K562 (cell line): Measurements from ENCODE around the gene MET. TPM values are rescaled to one million over a fixed set of nuclear protein-coding genes. Genes with fewer than 3 reads are reported as not detected.

Experiments used
- ATAC-seq: fragments of 200-7000 bp; cut with Tn5 transposase; 3 replicates; pipeline ENCODE4 v1.9.1; 2020; ENCODE audit warnings: moderate library complexity
- BruUV-seq: library from RNA; stranded (reverse); fragments of 400-500 nt; replicated peaks from 2 replicates; lab custom pipeline; 2021; lab: Mats Ljungman, UMichigan
- CTCF ChIA-PET: fragments of 300-600 bp; formaldehyde crosslinking; extraction: SDS; loops from one replicate; lab custom pipeline; 2021; ENCODE audit warnings: low intra/inter-chr PET ratio; lab: Yijun Ruan, JAX
- POLR2A ChIA-PET: fragments of 300-600, 350-650 bp; sonication (Branson Sonifier 250); formaldehyde crosslinking; extraction: SDS; loops from one replicate; lab custom pipeline; 2021; ENCODE audit warnings: antibody characterized with exemption, inconsistent platforms; lab: Yijun Ruan, JAX
- DNase-seq, 4 experiments: peaks; one replicate each; pipeline versions ENCODE4 v3.0.0 to v3.0.0-alpha.2; 2011 to 2018; ENCODE audit warnings: low spot score in 3 of 4, mixed read lengths in 3 of 4; ENCODE audit errors: extremely low read depth in 1 of 4
- FAIRE-seq: peaks from 2 replicates; lab custom pipeline; 2011; peaks lifted over from hg19 to GRCh38; lab: Jason Lieb, UNC
- H2AFZ ChIP-seq: 2 replicates; pipeline ENCODE4 v1.6.0; 2011; ENCODE audit warnings: low read depth, low read length, control low read depth, inconsistent platforms
- H3K27ac ChIP-seq: fragments of 200-600 bp; 3 replicates; pipeline ENCODE4 v1.8.0; 2011; ENCODE audit warnings: low read depth, mild to moderate bottlenecking, control low read depth, inconsistent platforms, low read length, moderate library complexity, mixed read lengths; ENCODE audit errors: extremely low read depth
- H3K27me3 ChIP-seq, 2 experiments: fragments of 300-600 bp in 1 of 2; 2 replicates in 1 of 2; 3 replicates in 1 of 2; pipeline versions ENCODE4 v1.6.0 to v1.8.0; 2011; ENCODE audit warnings: inconsistent platforms in 2 of 2, low read length in 2 of 2, mild to moderate bottlenecking in 1 of 2, mixed read lengths in 1 of 2, moderate library complexity in 1 of 2; ENCODE audit not compliant: control insufficient read depth in 2 of 2, insufficient read depth in 2 of 2
- H3K36me3 ChIP-seq: fragments of 300-600 bp; 3 replicates; pipeline ENCODE4 v1.8.0; 2011; ENCODE audit warnings: mild to moderate bottlenecking, low read length, inconsistent platforms; ENCODE audit not compliant: control insufficient read depth, insufficient read depth
- H3K4me1 ChIP-seq, 2 experiments: fragments of 200-600 bp in 1 of 2; replicated peaks in 1 of 2; 2 replicates in 1 of 2; 3 replicates in 1 of 2; pipeline versions ENCODE4 v1.5.1 to v1.8.0; 2011; ENCODE audit warnings: inconsistent platforms in 2 of 2, low read length in 2 of 2, mild to moderate bottlenecking in 1 of 2, mixed read lengths in 1 of 2, moderate library complexity in 1 of 2; ENCODE audit not compliant: control insufficient read depth in 2 of 2, insufficient read depth in 2 of 2
- H3K4me2 ChIP-seq: 2 replicates; pipeline ENCODE4 v1.6.1; 2011; ENCODE audit warnings: low read length, control low read depth, inconsistent platforms, mixed read lengths; ENCODE audit not compliant: insufficient read depth
- H3K4me3 ChIP-seq: fragments of 200-600 bp; sonication (generic), shearing (Covaris generic); 2 replicates; pipeline ENCODE4 v1.5.1; 2016; ENCODE audit warnings: control low read depth, inconsistent platforms
- H3K79me2 ChIP-seq: fragments of 200-600 bp; 3 replicates; pipeline ENCODE4 v1.8.0; 2011; ENCODE audit warnings: low read length, inconsistent platforms; ENCODE audit not compliant: control insufficient read depth, insufficient read depth
- H3K9ac ChIP-seq, 2 experiments: 2 replicates each; pipeline versions ENCODE4 v1.6.0 to v1.6.1; 2011; ENCODE audit warnings: low read depth in 2 of 2, low read length in 2 of 2, control low read depth in 1 of 2, inconsistent platforms in 1 of 2, mild to moderate bottlenecking in 1 of 2, mixed read lengths in 1 of 2; ENCODE audit not compliant: insufficient read depth in 1 of 2
- H3K9me1 ChIP-seq: one replicate; pipeline ENCODE4 v1.6.0; 2011; ENCODE audit warnings: inconsistent platforms, mild to moderate bottlenecking, low read length, moderate library complexity; ENCODE audit not compliant: control insufficient read depth, insufficient read depth
- H3K9me3 ChIP-seq: replicated peaks from 2 replicates; pipeline ENCODE4 v1.5.1; 2011; ENCODE audit warnings: low read depth, low read length, inconsistent platforms; ENCODE audit not compliant: control insufficient read depth, insufficient read depth
- H4K20me1 ChIP-seq: replicated peaks from 2 replicates; pipeline ENCODE4 v1.6.1; 2011; ENCODE audit warnings: low read length, inconsistent platforms, mixed read lengths; ENCODE audit not compliant: control insufficient read depth, insufficient read depth
- HNRNPL ChIP-seq: fragments of 200-400 bp; formaldehyde crosslinking; IDR thresholded peaks from 2 replicates; pipeline ENCODE4 v1.6.1; 2017; ENCODE audit warnings: low read depth, mild to moderate bottlenecking, low read length
- NELFE ChIP-seq: IDR thresholded peaks from 2 replicates; pipeline ENCODE4 v1.6.1; 2011; ENCODE audit warnings: mild to moderate bottlenecking; ENCODE audit not compliant: insufficient read depth, insufficient read length
- SMAD2 ChIP-seq: fragments of 150-350 bp; IDR thresholded peaks from 2 replicates; pipeline ENCODE4 v1.6.1; 2014; ENCODE audit warnings: low read depth, mild to moderate bottlenecking, low read length
- SOX6 ChIP-seq: fragments of 450-650 bp; IDR thresholded peaks from 2 replicates; pipeline ENCODE4 v1.6.1; 2014; ENCODE audit warnings: mild to moderate bottlenecking
- ZNF436 ChIP-seq: fragments of 250-450, 450-650 bp; sonication (Bioruptor Pico); formaldehyde crosslinking; IDR thresholded peaks from 2 replicates; pipeline ENCODE4 v1.7.0; 2020; ENCODE audit warnings: mild to moderate bottlenecking
- in situ Hi-C: fragments of 300-500 bp; cut with MboI; formaldehyde crosslinking; loops from 4 replicates; pipeline ENCODE4 v1.15.0; 2018; ENCODE audit warnings: inconsistent platforms, mixed read lengths
- intact Hi-C: fragments of 100-400 bp; cut with micrococcal nuclease; formaldehyde crosslinking; loops from 2 replicates; pipeline ENCODE4 v1.14.2; 2022
- polyA plus RNA-seq, 8 experiments: library from polyadenylated mRNA; depleted of rRNA in 4 of 8; stranded (reverse) in 5 of 8; unstranded in 3 of 8; fragments of >200 nt; fragmentation: Nextera tagmentation in 2 of 8; fragmentation: Illumina TruSeq in 1 of 8; extraction: Ambion mirVana in 2 of 8; extraction: Trizol in 1 of 8; gene quantifications; 2 replicates each; pipeline versions ENCODE4 v1.2.1 to v1.2.3, GENCODE V29; 2011 to 2014; ENCODE audit warnings: inconsistent platforms in 1 of 8, missing spikeins in 1 of 8
- total RNA-seq, 7 experiments: library from RNA; depleted of rRNA in 6 of 7; stranded (reverse); fragments of >200 nt in 6 of 7; fragmentation: Illumina TruSeq in 2 of 7; extraction: Trizol in 2 of 7; gene quantifications; 2 replicates each; pipeline versions ENCODE4 v1.2.1 to v1.2.3, GENCODE V29; 2011 to 2021; ENCODE audit warnings: low replicate concordance in 1 of 7
- TF ChIP-seq, protein P1 (sequence below): fragments of 250-450 bp; sonication (Bioruptor Pico); IDR thresholded peaks from 2 replicates; pipeline ENCODE4 v1.4.0; 2020; ENCODE audit warnings: mild to moderate bottlenecking, moderate library complexity

MET gene
- total and polyA plus RNA-seq, 9 of the 15 experiments (the other 6 are each of a cell fraction or from before 2014, with no cell fraction given): 0.84 to 2.4 (median 1.1) TPM

DNA sequence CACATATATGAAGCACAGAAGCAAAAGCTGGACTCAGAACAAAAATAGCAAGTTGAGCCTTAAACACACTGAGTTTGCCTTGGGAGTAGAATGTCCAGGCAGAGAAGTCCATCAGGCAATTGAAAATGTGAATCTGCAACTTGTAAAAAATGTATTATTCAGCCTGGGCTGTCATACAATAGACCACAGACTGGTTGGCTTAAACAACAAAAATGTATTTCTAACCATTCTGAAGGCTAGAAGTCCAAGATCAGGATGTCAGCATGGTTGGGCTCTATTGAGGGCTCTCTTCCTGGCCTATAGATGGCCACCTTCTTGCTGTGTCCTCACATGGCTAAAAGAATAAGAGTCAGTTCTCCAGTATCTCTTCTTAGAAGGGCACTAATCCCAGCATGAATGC, 113.8 kb downstream of the MET start:
- Histone ChIP-seq H3K27ac (no peak overlapping the region), H3K4me1 (no peaks in the 10 kb centered on the region), H2AFZ (no peak overlapping the region), H3K36me3 (no peaks in the 10 kb centered on the region), H3K9ac (no peak overlapping the region), H3K9me1 (no peaks in the 10 kb centered on the region), H3K4me3 (no peak overlapping the region), H3K9me3 (no peaks in the 10 kb centered on the region), H3K27me3 (peaks cover 4 to 5% of the 10 kb centered on the region in 2 experiments; a peak in 2 of 5 replicates), H3K4me2 (no peak overlapping the region), H4K20me1 (no peaks in the 10 kb centered on the region), H3K79me2 (no peaks in the 10 kb centered on the region)
- DNase-seq (no peak), FAIRE-seq (no peak), ATAC-seq (no peak)
- POLR2A ChIA-PET: no interaction called here
- in situ Hi-C loops: no loop called here
- intact Hi-C loops: loop anchor here (1.0 kb wide), 1 partner anchor 188 kb away; no protein-coding TSS in a partner anchor
- BruUV-seq: no TSS peak
- CTCF ChIA-PET: no interaction called here
- TF ChIP-seq HNRNPL: no peak
- TF ChIP-seq, protein P1, sequence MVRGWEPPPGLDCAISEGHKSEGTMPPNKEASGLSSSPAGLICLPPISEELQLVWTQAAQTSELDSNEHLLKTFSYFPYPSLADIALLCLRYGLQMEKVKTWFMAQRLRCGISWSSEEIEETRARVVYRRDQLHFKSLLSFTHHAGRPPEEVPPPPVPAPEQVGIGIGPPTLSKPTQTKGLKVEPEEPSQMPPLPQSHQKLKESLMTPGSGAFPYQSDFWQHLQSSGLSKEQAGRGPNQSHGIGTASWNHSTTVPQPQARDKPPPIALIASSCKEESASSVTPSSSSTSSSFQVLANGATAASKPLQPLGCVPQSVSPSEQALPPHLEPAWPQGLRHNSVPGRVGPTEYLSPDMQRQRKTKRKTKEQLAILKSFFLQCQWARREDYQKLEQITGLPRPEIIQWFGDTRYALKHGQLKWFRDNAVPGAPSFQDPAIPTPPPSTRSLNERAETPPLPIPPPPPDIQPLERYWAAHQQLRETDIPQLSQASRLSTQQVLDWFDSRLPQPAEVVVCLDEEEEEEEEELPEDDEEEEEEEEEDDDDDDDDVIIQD (CRISPR knock-in tag): no peak
- no peak for TF ChIP-seq SOX6
- no peak for TF ChIP-seq NELFE
- TF ChIP-seq SMAD2: no peak
- TF ChIP-seq ZNF436 (CRISPR knock-in tag): no peak
